K562 (cell line): ENCODE results near the gene AKAP13. TPM values are rescaled to one million over a fixed set of nuclear protein-coding genes. Genes with fewer than 3 reads are reported as not detected.

Experiments used
- ATAC-seq: fragments of 200-7000 bp; cut with Tn5 transposase; 3 replicates; pipeline ENCODE4 v1.9.1; 2020; ENCODE audit warnings: moderate library complexity
- BruUV-seq: library from RNA; stranded (reverse); fragments of 400-500 nt; replicated peaks from 2 replicates; lab custom pipeline; 2021; lab: Mats Ljungman, UMichigan
- CTCF ChIA-PET: fragments of 300-600 bp; formaldehyde crosslinking; extraction: SDS; loops from one replicate; lab custom pipeline; 2021; ENCODE audit warnings: low intra/inter-chr PET ratio; lab: Yijun Ruan, JAX
- POLR2A ChIA-PET: fragments of 300-600, 350-650 bp; sonication (Branson Sonifier 250); formaldehyde crosslinking; extraction: SDS; loops from one replicate; lab custom pipeline; 2021; ENCODE audit warnings: antibody characterized with exemption, inconsistent platforms; lab: Yijun Ruan, JAX
- DNase-seq, 4 experiments: peaks; one replicate each; pipeline versions ENCODE4 v3.0.0 to v3.0.0-alpha.2; 2011 to 2018; ENCODE audit warnings: low spot score in 3 of 4, mixed read lengths in 3 of 4; ENCODE audit errors: extremely low read depth in 1 of 4
- FAIRE-seq: peaks from 2 replicates; lab custom pipeline; 2011; peaks lifted over from hg19 to GRCh38; lab: Jason Lieb, UNC
- H2AFZ ChIP-seq: 2 replicates; pipeline ENCODE4 v1.6.0; 2011; ENCODE audit warnings: low read depth, low read length, control low read depth, inconsistent platforms
- H3K27ac ChIP-seq: fragments of 200-600 bp; 3 replicates; pipeline ENCODE4 v1.8.0; 2011; ENCODE audit warnings: low read depth, mild to moderate bottlenecking, control low read depth, inconsistent platforms, low read length, moderate library complexity, mixed read lengths; ENCODE audit errors: extremely low read depth
- H3K27me3 ChIP-seq, 2 experiments: fragments of 300-600 bp in 1 of 2; 2 replicates in 1 of 2; 3 replicates in 1 of 2; pipeline versions ENCODE4 v1.6.0 to v1.8.0; 2011; ENCODE audit warnings: inconsistent platforms in 2 of 2, low read length in 2 of 2, mild to moderate bottlenecking in 1 of 2, mixed read lengths in 1 of 2, moderate library complexity in 1 of 2; ENCODE audit not compliant: control insufficient read depth in 2 of 2, insufficient read depth in 2 of 2
- H3K36me3 ChIP-seq: fragments of 300-600 bp; 3 replicates; pipeline ENCODE4 v1.8.0; 2011; ENCODE audit warnings: mild to moderate bottlenecking, low read length, inconsistent platforms; ENCODE audit not compliant: control insufficient read depth, insufficient read depth
- H3K4me1 ChIP-seq, 2 experiments: fragments of 200-600 bp in 1 of 2; replicated peaks in 1 of 2; 2 replicates in 1 of 2; 3 replicates in 1 of 2; pipeline versions ENCODE4 v1.5.1 to v1.8.0; 2011; ENCODE audit warnings: inconsistent platforms in 2 of 2, low read length in 2 of 2, mild to moderate bottlenecking in 1 of 2, mixed read lengths in 1 of 2, moderate library complexity in 1 of 2; ENCODE audit not compliant: control insufficient read depth in 2 of 2, insufficient read depth in 2 of 2
- H3K4me2 ChIP-seq: 2 replicates; pipeline ENCODE4 v1.6.1; 2011; ENCODE audit warnings: low read length, control low read depth, inconsistent platforms, mixed read lengths; ENCODE audit not compliant: insufficient read depth
- H3K4me3 ChIP-seq: fragments of 200-600 bp; sonication (generic), shearing (Covaris generic); 2 replicates; pipeline ENCODE4 v1.5.1; 2016; ENCODE audit warnings: control low read depth, inconsistent platforms
- H3K79me2 ChIP-seq: fragments of 200-600 bp; 3 replicates; pipeline ENCODE4 v1.8.0; 2011; ENCODE audit warnings: low read length, inconsistent platforms; ENCODE audit not compliant: control insufficient read depth, insufficient read depth
- H3K9ac ChIP-seq, 2 experiments: 2 replicates each; pipeline versions ENCODE4 v1.6.0 to v1.6.1; 2011; ENCODE audit warnings: low read depth in 2 of 2, low read length in 2 of 2, control low read depth in 1 of 2, inconsistent platforms in 1 of 2, mild to moderate bottlenecking in 1 of 2, mixed read lengths in 1 of 2; ENCODE audit not compliant: insufficient read depth in 1 of 2
- H3K9me1 ChIP-seq: one replicate; pipeline ENCODE4 v1.6.0; 2011; ENCODE audit warnings: inconsistent platforms, mild to moderate bottlenecking, low read length, moderate library complexity; ENCODE audit not compliant: control insufficient read depth, insufficient read depth
- H3K9me3 ChIP-seq: replicated peaks from 2 replicates; pipeline ENCODE4 v1.5.1; 2011; ENCODE audit warnings: low read depth, low read length, inconsistent platforms; ENCODE audit not compliant: control insufficient read depth, insufficient read depth
- H4K20me1 ChIP-seq: replicated peaks from 2 replicates; pipeline ENCODE4 v1.6.1; 2011; ENCODE audit warnings: low read length, inconsistent platforms, mixed read lengths; ENCODE audit not compliant: control insufficient read depth, insufficient read depth
- C11orf30 ChIP-seq: fragments of 450-650 bp; IDR thresholded peaks from 2 replicates; pipeline ENCODE4 v1.6.1; 2016; ENCODE audit warnings: low read depth, mild to moderate bottlenecking
- CBX2 ChIP-seq: fragments of 200-600 bp; sonication (generic); IDR thresholded peaks from one replicate; pipeline ENCODE4 v1.6.1; 2012; ENCODE audit warnings: mild to moderate bottlenecking, low read length, inconsistent platforms; ENCODE audit not compliant: insufficient read depth, poor library complexity, severe bottlenecking
- DMBX1 ChIP-seq: fragments of 250-450 bp; sonication (Bioruptor Pico); IDR thresholded peaks from 2 replicates; pipeline ENCODE4 v1.8.0; 2022; ENCODE audit warnings: inconsistent platforms, mild to moderate bottlenecking, moderate library complexity, borderline replicate concordance
- GATAD2A ChIP-seq: fragments of 450-650 bp; IDR thresholded peaks from 2 replicates; pipeline ENCODE4 v1.6.1; 2017
- KAT7 ChIP-seq: sonication (generic); formaldehyde crosslinking; IDR thresholded peaks from 2 replicates; pipeline ENCODE4 v1.8.0; 2022; ENCODE audit warnings: missing genetic modification reagents, mild to moderate bottlenecking, borderline replicate concordance
- MCM7 ChIP-seq, 2 experiments: fragments of 450-650 bp; IDR thresholded peaks; 2 replicates each; pipeline ENCODE4 v1.6.1; 2016 to 2018
- MEF2A ChIP-seq: IDR thresholded peaks from 2 replicates; pipeline ENCODE4 v1.6.1; 2011; ENCODE audit warnings: low read depth, mild to moderate bottlenecking, low read length, moderate library complexity; ENCODE audit not compliant: control insufficient read depth
- PRPF4 ChIP-seq: fragments of 200-400 bp; formaldehyde crosslinking; IDR thresholded peaks from one replicate; pipeline ENCODE4 v1.6.1; 2017; ENCODE audit warnings: low read length, low read depth, mild to moderate bottlenecking; ENCODE audit not compliant: insufficient read depth, poor library complexity, severe bottlenecking
- PYGO2 ChIP-seq: fragments of 450-650 bp; IDR thresholded peaks from 2 replicates; pipeline ENCODE4 v1.6.1; 2016; ENCODE audit warnings: mild to moderate bottlenecking, missing genetic modification characterization, moderate library complexity, missing compliant biosample characterization
- RAD21 ChIP-seq, 2 experiments: fragments of 250-450 bp in 1 of 2; fragments of 450-650 bp in 1 of 2; sonication (Bioruptor Pico) in 1 of 2; formaldehyde crosslinking in 1 of 2; IDR thresholded peaks in 1 of 2; conservative IDR thresholded peaks in 1 of 2; 2 replicates each; pipeline versions ENCODE4 v1.4.0 to v1.8.0; 2020 to 2022; ENCODE audit warnings: mild to moderate bottlenecking in 2 of 2, moderate library complexity in 1 of 2
- SAFB2 ChIP-seq: fragments of 200-400 bp; formaldehyde crosslinking; IDR thresholded peaks from 2 replicates; pipeline ENCODE4 v1.6.1; 2018; ENCODE audit warnings: borderline replicate concordance, low read length, low read depth, moderate library complexity; ENCODE audit not compliant: severe bottlenecking
- SIRT6 ChIP-seq: IDR thresholded peaks from one replicate; pipeline ENCODE4 v1.6.1; 2012; ENCODE audit warnings: low read depth, mild to moderate bottlenecking, control low read depth, inconsistent platforms, low read length, moderate library complexity
- SMAD3 ChIP-seq: fragments of 450-650 bp; formaldehyde crosslinking; conservative IDR thresholded peaks from 2 replicates; pipeline ENCODE4 v1.4.0; 2020; ENCODE audit warnings: mild to moderate bottlenecking
- YBX1 ChIP-seq: fragments of 450-650 bp; IDR thresholded peaks from 2 replicates; pipeline ENCODE4 v1.7.1; 2016; ENCODE audit warnings: mild to moderate bottlenecking
- ZBTB1 ChIP-seq: sonication (generic); formaldehyde crosslinking; IDR thresholded peaks from 2 replicates; pipeline ENCODE4 v1.8.1; 2023; ENCODE audit warnings: missing genetic modification reagents, low read depth, mild to moderate bottlenecking, borderline replicate concordance
- ZC3H11A ChIP-seq: IDR thresholded peaks from 2 replicates; pipeline ENCODE4 v1.6.1; 2012; ENCODE audit warnings: low read depth, low read length, improper control_type of control experiment
- ZFP30 ChIP-seq: fragments of 250-450 bp; sonication (Bioruptor Pico); IDR thresholded peaks from 2 replicates; pipeline ENCODE4 v1.8.0; 2022; ENCODE audit warnings: moderate library complexity, mild to moderate bottlenecking, inconsistent platforms, borderline replicate concordance
- ZNF146 ChIP-seq: IDR thresholded peaks from one replicate; pipeline ENCODE4 v1.6.1; 2018; ENCODE audit warnings: missing compliant biosample characterization; ENCODE audit not compliant: unreplicated experiment
- ZNF165 ChIP-seq: fragments of 250-450 bp; sonication (Bioruptor Pico); IDR thresholded peaks from 2 replicates; pipeline ENCODE4 v1.4.0; 2020; ENCODE audit warnings: borderline replicate concordance
- ZNF224 ChIP-seq: sonication (generic); formaldehyde crosslinking; IDR thresholded peaks from 2 replicates; pipeline ENCODE4 v1.8.0; 2022; ENCODE audit warnings: mild to moderate bottlenecking, missing genetic modification reagents
- ZNF398 ChIP-seq: fragments of 250-450 bp; sonication (Bioruptor Pico); IDR thresholded peaks from 2 replicates; pipeline ENCODE4 v1.8.0; 2021; ENCODE audit warnings: moderate library complexity, mild to moderate bottlenecking, inconsistent platforms
- WGBS: fragments of 100-300 bp; shearing (Covaris generic); methylation state at CpG from one replicate; pipeline ENCODE4 v1.1.6; 2016; ENCODE audit warnings: low coverage, mixed read lengths; ENCODE audit not compliant: insufficient coverage; ENCODE audit errors: missing lambda C conversion rate; 5-methylcytosine and 5-hydroxymethylcytosine counted together
- in situ Hi-C: fragments of 300-500 bp; cut with MboI; formaldehyde crosslinking; loops from 4 replicates; pipeline ENCODE4 v1.15.0; 2018; ENCODE audit warnings: inconsistent platforms, mixed read lengths
- intact Hi-C: fragments of 100-400 bp; cut with micrococcal nuclease; formaldehyde crosslinking; loops from 2 replicates; pipeline ENCODE4 v1.14.2; 2022
- polyA plus RNA-seq, 8 experiments: library from polyadenylated mRNA; depleted of rRNA in 4 of 8; stranded (reverse) in 5 of 8; unstranded in 3 of 8; fragments of >200 nt; fragmentation: Nextera tagmentation in 2 of 8; fragmentation: Illumina TruSeq in 1 of 8; extraction: Ambion mirVana in 2 of 8; extraction: Trizol in 1 of 8; gene quantifications; 2 replicates each; pipeline versions ENCODE4 v1.2.1 to v1.2.3, GENCODE V29; 2011 to 2014; ENCODE audit warnings: inconsistent platforms in 1 of 8, missing spikeins in 1 of 8
- total RNA-seq, 7 experiments: library from RNA; depleted of rRNA in 6 of 7; stranded (reverse); fragments of >200 nt in 6 of 7; fragmentation: Illumina TruSeq in 2 of 7; extraction: Trizol in 2 of 7; gene quantifications; 2 replicates each; pipeline versions ENCODE4 v1.2.1 to v1.2.3, GENCODE V29; 2011 to 2021; ENCODE audit warnings: low replicate concordance in 1 of 7

The AKAP13 gene
- total and polyA plus RNA-seq, 9 of the 15 experiments (the other 6 are each of a cell fraction or from before 2014, with no cell fraction given), result 0.03 to 1.7 (median 0.42) TPM

DNA sequence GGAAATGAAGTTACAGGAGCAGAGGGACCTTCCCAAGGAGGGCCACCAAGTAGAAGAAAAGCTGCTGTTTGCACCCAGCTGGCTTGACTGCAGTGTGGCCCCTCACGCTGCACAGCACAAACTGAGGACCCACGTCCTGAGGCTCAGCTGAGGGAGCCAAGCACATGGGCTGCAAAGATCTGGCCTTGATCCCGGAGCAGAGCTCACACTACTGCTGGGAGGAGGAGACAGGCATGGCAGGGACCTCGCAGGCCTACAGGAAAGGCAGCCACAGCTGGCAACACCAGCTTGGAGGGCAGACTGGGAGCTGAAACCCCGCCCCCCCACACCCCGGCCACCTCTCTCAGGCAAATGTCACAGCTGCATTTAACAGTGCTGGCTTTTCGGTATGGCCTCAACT, 374.6 kb downstream of the AKAP13 start:
- in situ Hi-C loops (no loop called here), intact Hi-C loops (no loop called here)

GRCh38 chr15:85755471-85755870, 375.1 kb downstream of the AKAP13 start:
- Histone ChIP-seq H3K4me2 (no peak overlapping the region), H4K20me1 (no peaks in the 10 kb centered on the region; the same call in 1 of the 2 replicates), H3K4me3 (no peak overlapping the region), H3K4me1 (no peaks in the 10 kb centered on the region), H3K36me3 (no peaks in the 10 kb centered on the region), H3K27me3 (peaks cover 10 to 35% of the 10 kb centered on the region in 2 experiments; a peak in 3 of 5 replicates), H2AFZ (no peak overlapping the region), H3K9ac (no peak overlapping the region), H3K79me2 (no peaks in the 10 kb centered on the region), H3K27ac (no peak overlapping the region), H3K9me1 (peaks cover 3% of the 10 kb centered on the region), H3K9me3 (no peaks in the 10 kb centered on the region)
- no peak for DNase-seq
- WGBS, result under 1% methylated on average over 11 of the region's 11 CpGs
- no peak for FAIRE-seq
- no TSS peak for BruUV-seq
- CTCF ChIA-PET, result no interaction called here
- intact Hi-C loops (no loop called here), in situ Hi-C loops (no loop called here)
- POLR2A ChIA-PET, result interaction anchor here (0.6 kb wide), 1 partner anchor 23 kb away, joined by 4 read pairs; no protein-coding TSS in a partner anchor
- no peak for ATAC-seq
- TF ChIP-seq MEF2A (no peak), ZBTB1 (CRISPR knock-in tag) (no peak), ZNF398 (CRISPR knock-in tag) (no peak), C11orf30 (no peak), ZNF224 (CRISPR knock-in tag) (no peak), DMBX1 (CRISPR knock-in tag) (no peak), YBX1 (no peak)

More for the DNA sequence above, 374.6 kb downstream of the AKAP13 start:
- Histone ChIP-seq H2AFZ (no peak overlapping the region), H3K4me2 (no peak overlapping the region), H4K20me1 (no peaks in the 10 kb centered on the region; the same call in 1 of the 2 replicates), H3K27me3 (peaks cover 13 to 38% of the 10 kb centered on the region in 2 experiments; a peak in 3 of 5 replicates), H3K9me3 (no peaks in the 10 kb centered on the region), H3K79me2 (no peaks in the 10 kb centered on the region), H3K9me1 (peaks cover 2% of the 10 kb centered on the region), H3K27ac (no peak overlapping the region), H3K36me3 (no peaks in the 10 kb centered on the region), H3K9ac (no peak overlapping the region), H3K4me3 (no peak overlapping the region), H3K4me1 (no peaks in the 10 kb centered on the region)
- BruUV-seq, result no TSS peak
- FAIRE-seq (no peak), DNase-seq (no peak), ATAC-seq (no peak)
- ChIA-PET CTCF (no interaction called here), POLR2A (no interaction called here)
- WGBS, result 0% methylated on average over 7 of the region's 7 CpGs
- TF ChIP-seq CBX2 (no peak), SMAD3 (no peak), RAD21 (CRISPR knock-in tag; conservative IDR thresholded peaks at IDR 0.05 in 1 of 2, IDR thresholded peaks at IDR 0.05 in 1 of 2) (no peak), GATAD2A (no peak), ZC3H11A (no peak), ZNF146 (no peak), ZFP30 (CRISPR knock-in tag) (no peak), ZNF165 (CRISPR knock-in tag) (no peak), KAT7 (CRISPR knock-in tag) (no peak), PYGO2 (tag) (no peak), C11orf30 (no peak), SAFB2 (no peak), SIRT6 (no peak), MCM7 (IDR thresholded peaks at IDR 0.05) (no peak), PRPF4 (no peak)
